PC-9 (cell line): Measurements from ENCODE around the gene ELMO1.

Experiments used
- CTCF ChIP-seq: fragments of 200-600 bp; sonication (generic); conservative IDR thresholded peaks from 2 replicates; pipeline ENCODE4 v1.6.1; 2017; ENCODE audit warnings: mixed run types, antibody characterized with exemption, mild to moderate bottlenecking, moderate library complexity
- EZH2 ChIP-seq: fragments of 200-600 bp; sonication (generic); IDR thresholded peaks from 2 replicates; pipeline ENCODE4 v1.8.0; 2017; ENCODE audit warnings: antibody characterized with exemption, low read depth

GRCh38 chr7:36943591-36944435 lies 504.9 kb downstream of the ELMO1 start:
- TF ChIP-seq CTCF (no peak), EZH2 (no peak)
